DOHH2 (cell line): ENCODE data around the gene CLASP2.
"Not testable (repeated sequence)": the region's sequence is repeated elsewhere in the genome, so short reads cannot be mapped to it uniquely, and the experiment has no call there.

Source experiments
- H3F3A ChIP-seq: fragments of 200-600 bp; sonication (generic), shearing (Covaris generic); 2 replicates; pipeline ENCODE4 v1.6.0; 2016; ENCODE audit warnings: antibody characterized with exemption, mild to moderate bottlenecking; ENCODE audit not compliant: control insufficient read depth, insufficient read depth
- H3K27ac ChIP-seq: fragments of 200-600 bp; sonication (generic); 2 replicates; pipeline ENCODE4 v1.5.1; 2014; ENCODE audit warnings: low read depth, mild to moderate bottlenecking, low read length, moderate library complexity
- H3K27me3 ChIP-seq: fragments of 200-600 bp; sonication (generic); 2 replicates; pipeline ENCODE4 v1.6.1; 2014; ENCODE audit warnings: mild to moderate bottlenecking, low read length, mixed read lengths; ENCODE audit not compliant: control insufficient read depth
- H3K36me3 ChIP-seq: fragments of 200-600 bp; sonication (generic); 2 replicates; pipeline ENCODE4 v1.6.1; 2014; ENCODE audit warnings: mild to moderate bottlenecking, low read length, moderate library complexity, mixed read lengths; ENCODE audit not compliant: control insufficient read depth
- H3K4me1 ChIP-seq: fragments of 200-600 bp; sonication (generic); 2 replicates; pipeline ENCODE4 v1.6.1; 2014; ENCODE audit warnings: mild to moderate bottlenecking, low read length, mixed read lengths; ENCODE audit not compliant: control insufficient read depth
- H3K4me2 ChIP-seq: fragments of 200-600 bp; sonication (generic); 2 replicates; pipeline ENCODE4 v1.6.0; 2014; ENCODE audit warnings: mild to moderate bottlenecking, low read length, moderate library complexity
- H3K4me3 ChIP-seq: fragments of 200-600 bp; sonication (generic); 2 replicates; pipeline ENCODE4 v1.5.1; 2014; ENCODE audit warnings: mild to moderate bottlenecking, low read length, mixed read lengths
- H3K79me2 ChIP-seq: fragments of 200-600 bp; sonication (generic); 2 replicates; pipeline ENCODE4 v1.6.1; 2014; ENCODE audit warnings: mild to moderate bottlenecking, low read length, mixed read lengths; ENCODE audit not compliant: control insufficient read depth
- H3K9me2 ChIP-seq: fragments of 200-600 bp; sonication (generic); replicated peaks from 2 replicates; pipeline ENCODE4 v1.6.1; 2014; ENCODE audit warnings: mild to moderate bottlenecking, low read length, mixed read lengths; ENCODE audit not compliant: control insufficient read depth
- H3K9me3 ChIP-seq: fragments of 200-600 bp; sonication (generic); 2 replicates; pipeline ENCODE4 v1.6.1; 2014; ENCODE audit warnings: antibody characterized with exemption, low read length, mixed read lengths; ENCODE audit not compliant: control insufficient read depth, insufficient read depth
- H4K20me1 ChIP-seq: fragments of 200-600 bp; sonication (generic); 2 replicates; pipeline ENCODE4 v1.6.0; 2014; ENCODE audit warnings: low read depth, mild to moderate bottlenecking, antibody characterized with exemption, low read length, moderate library complexity; ENCODE audit not compliant: control insufficient read depth, insufficient read depth
- CTCF ChIP-seq: fragments of 200-600 bp; sonication (generic); IDR thresholded peaks from one replicate; pipeline ENCODE4 v1.5.1; 2014; ENCODE audit warnings: antibody characterized with exemption, mild to moderate bottlenecking, low read depth, low read length; ENCODE audit not compliant: poor library complexity, severe bottlenecking
- EZH2phosphoT487 ChIP-seq: fragments of 200-600 bp; sonication (generic); IDR thresholded peaks from 2 replicates; pipeline ENCODE4 v1.6.1; 2017; ENCODE audit warnings: borderline replicate concordance, mild to moderate bottlenecking, antibody characterized with exemption, low read length, moderate library complexity, mixed read lengths

The CLASP2 gene

GRCh38 chr3:33717866-33718594, at the start of gene CLASP2:
Gene CLASP2, minus strand, starts transcription at chr3:33718254. Its CDS starts 252 bp downstream, at chr3:33718002.
- no peak for TF ChIP-seq EZH2phosphoT487
- peak; percentile 0 for TF ChIP-seq CTCF
- H3K4me3 ChIP-seq = peak within 1 kb of the TSS; percentile 90
- peaks cover 10% of the 10 kb centered on the region for H4K20me1 ChIP-seq
- H3K79me2 ChIP-seq = peaks cover 53% of the 10 kb centered on the region
- H3K9me3 ChIP-seq = no peaks in the 10 kb centered on the region
- no peaks in the 10 kb centered on the region for H3K27me3 ChIP-seq
- H3F3A ChIP-seq = no peaks in the 10 kb centered on the region
- peak within 1 kb of the TSS; percentile 89 for H3K4me2 ChIP-seq
- no peaks in the 10 kb centered on the region for H3K9me2 ChIP-seq
- H3K27ac ChIP-seq = peak within 1 kb of the TSS; percentile 62
- peaks cover 35% of the 10 kb centered on the region for H3K4me1 ChIP-seq
- peaks cover 22% of the 10 kb centered on the region for H3K36me3 ChIP-seq

DNA sequence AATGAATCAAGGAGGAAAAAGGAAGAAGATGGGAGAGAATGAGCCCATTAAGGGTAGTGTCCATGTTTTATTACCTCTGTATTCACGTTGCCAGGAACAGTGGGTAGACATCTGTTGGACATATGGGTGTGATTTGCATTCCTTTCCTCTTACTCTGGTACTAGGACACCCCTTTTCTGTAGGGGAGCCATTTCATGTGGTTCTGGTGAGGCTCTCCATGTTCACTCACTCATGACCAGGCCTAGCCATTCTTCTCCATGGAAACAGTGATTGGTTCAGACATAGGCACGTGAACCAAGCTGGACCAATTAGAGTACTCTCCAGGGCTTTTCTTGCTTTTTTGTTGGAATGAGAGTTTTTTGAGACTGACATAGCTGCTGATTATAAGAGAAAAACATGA, 40.8 kb upstream of the CLASP2 start:
- no peaks in the 10 kb centered on the region for H3K4me1 ChIP-seq
- TF ChIP-seq EZH2phosphoT487 (no peak), CTCF (no peak)
- no peak overlapping the region for H3K27ac ChIP-seq
- no peaks in the 10 kb centered on the region for H3F3A ChIP-seq
- no peak overlapping the region for H3K4me2 ChIP-seq
- H4K20me1 ChIP-seq = no peaks in the 10 kb centered on the region
- no peaks in the 10 kb centered on the region for H3K27me3 ChIP-seq
- H3K9me3 ChIP-seq = peaks cover 13% of the 10 kb centered on the region; the same call in 1 of the 2 replicates
- no peaks in the 10 kb centered on the region for H3K9me2 ChIP-seq
- H3K36me3 ChIP-seq = no peaks in the 10 kb centered on the region
- no peaks in the 10 kb centered on the region for H3K79me2 ChIP-seq
- no peak overlapping the region for H3K4me3 ChIP-seq

DNA sequence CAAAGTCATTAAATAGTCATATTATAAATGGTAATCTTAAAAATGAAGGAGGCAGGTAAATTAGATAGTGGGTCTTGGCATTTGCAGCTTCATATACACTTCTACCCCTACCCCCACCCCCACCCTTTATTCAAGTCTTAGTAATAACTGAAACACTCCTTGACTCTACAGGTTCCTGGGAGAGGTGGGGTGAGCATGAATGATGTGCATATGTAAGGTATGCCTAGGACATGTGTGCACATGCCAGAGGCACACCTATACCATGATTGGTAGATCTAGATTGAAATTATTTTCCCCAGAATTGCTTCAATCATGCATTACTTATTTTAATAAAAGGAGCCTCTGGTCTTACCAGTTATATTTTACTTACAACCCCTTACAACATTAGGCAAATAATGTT, 40.2 kb upstream of the CLASP2 start:
- TF ChIP-seq EZH2phosphoT487 = no peak
- TF ChIP-seq CTCF = no peak
- H3K27me3 ChIP-seq = no peaks in the 10 kb centered on the region
- H3K9me3 ChIP-seq = peaks cover 13% of the 10 kb centered on the region; the same call in 1 of the 2 replicates
- no peaks in the 10 kb centered on the region for H3K4me1 ChIP-seq
- no peaks in the 10 kb centered on the region for H3K9me2 ChIP-seq
- no peaks in the 10 kb centered on the region for H3K36me3 ChIP-seq
- H3K4me3 ChIP-seq = no peak overlapping the region
- no peaks in the 10 kb centered on the region for H4K20me1 ChIP-seq
- H3F3A ChIP-seq = no peaks in the 10 kb centered on the region
- no peaks in the 10 kb centered on the region for H3K79me2 ChIP-seq
- H3K4me2 ChIP-seq = no peak overlapping the region
- H3K27ac ChIP-seq = no peak overlapping the region

GRCh38 chr3:33754391-33754790, 36.3 kb upstream of the CLASP2 start:
- H3K4me1 ChIP-seq, H3K4me2 ChIP-seq: not testable (repeated sequence)
- peaks cover 13% of the 10 kb centered on the region; the same call in 1 of the 2 replicates for H3K9me3 ChIP-seq

More at GRCh38 chr3:33754391-33754790, 36.3 kb upstream of the CLASP2 start:
- not testable (repeated sequence) for H4K20me1 ChIP-seq, H3F3A ChIP-seq, H3K27me3 ChIP-seq, H3K4me3 ChIP-seq, H3K36me3 ChIP-seq, H3K9me2 ChIP-seq, H3K27ac ChIP-seq, H3K79me2 ChIP-seq
